ENCODE data around the gene SLC6A18.
A peak's percentile ranks its signal among the peaks of the same experiment; 100 is the strongest.

Gene SLC6A18

GRCh38 chr5:1178529-1179382, 46.4 kb upstream of the SLC6A18 start:
- DNase-seq = no peak

GRCh38 chr5:1179383-1179715, 45.8 kb upstream of the SLC6A18 start:
- peaks cover 27% of the 10 kb centered on the region for H3K4me1 Mint-ChIP-seq
- no peaks in the 10 kb centered on the region for H3K27me3 Mint-ChIP-seq (ENCODE audit: low read depth, poor library complexity)
- no peak overlapping the region for H3K27ac Mint-ChIP-seq
- H3K9me3 Mint-ChIP-seq = no peaks in the 10 kb centered on the region
- DNase-seq = no peak
- TF ChIP-seq, protein P1, sequence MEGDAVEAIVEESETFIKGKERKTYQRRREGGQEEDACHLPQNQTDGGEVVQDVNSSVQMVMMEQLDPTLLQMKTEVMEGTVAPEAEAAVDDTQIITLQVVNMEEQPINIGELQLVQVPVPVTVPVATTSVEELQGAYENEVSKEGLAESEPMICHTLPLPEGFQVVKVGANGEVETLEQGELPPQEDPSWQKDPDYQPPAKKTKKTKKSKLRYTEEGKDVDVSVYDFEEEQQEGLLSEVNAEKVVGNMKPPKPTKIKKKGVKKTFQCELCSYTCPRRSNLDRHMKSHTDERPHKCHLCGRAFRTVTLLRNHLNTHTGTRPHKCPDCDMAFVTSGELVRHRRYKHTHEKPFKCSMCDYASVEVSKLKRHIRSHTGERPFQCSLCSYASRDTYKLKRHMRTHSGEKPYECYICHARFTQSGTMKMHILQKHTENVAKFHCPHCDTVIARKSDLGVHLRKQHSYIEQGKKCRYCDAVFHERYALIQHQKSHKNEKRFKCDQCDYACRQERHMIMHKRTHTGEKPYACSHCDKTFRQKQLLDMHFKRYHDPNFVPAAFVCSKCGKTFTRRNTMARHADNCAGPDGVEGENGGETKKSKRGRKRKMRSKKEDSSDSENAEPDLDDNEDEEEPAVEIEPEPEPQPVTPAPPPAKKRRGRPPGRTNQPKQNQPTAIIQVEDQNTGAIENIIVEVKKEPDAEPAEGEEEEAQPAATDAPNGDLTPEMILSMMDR (IDR thresholded peaks at IDR 0.05) = no peak
- H3K36me3 Mint-ChIP-seq (ENCODE audit: low read depth) = no peaks in the 10 kb centered on the region
- H3K4me3 Mint-ChIP-seq = no peak overlapping the region

More at GRCh38 chr5:1178529-1179382, 46.4 kb upstream of the SLC6A18 start:
- Mint-ChIP-seq H3K9me3 (no peaks in the 10 kb centered on the region), H3K4me1 (peaks cover 27% of the 10 kb centered on the region), H3K27me3 (ENCODE audit: low read depth, poor library complexity) (no peaks in the 10 kb centered on the region), H3K36me3 (ENCODE audit: low read depth) (no peaks in the 10 kb centered on the region), H3K4me3 (no peak overlapping the region), H3K27ac (peak overlapping the region; percentile 71)
- TF ChIP-seq, protein P1 (IDR thresholded peaks at IDR 0.05) = no peak

DNA sequence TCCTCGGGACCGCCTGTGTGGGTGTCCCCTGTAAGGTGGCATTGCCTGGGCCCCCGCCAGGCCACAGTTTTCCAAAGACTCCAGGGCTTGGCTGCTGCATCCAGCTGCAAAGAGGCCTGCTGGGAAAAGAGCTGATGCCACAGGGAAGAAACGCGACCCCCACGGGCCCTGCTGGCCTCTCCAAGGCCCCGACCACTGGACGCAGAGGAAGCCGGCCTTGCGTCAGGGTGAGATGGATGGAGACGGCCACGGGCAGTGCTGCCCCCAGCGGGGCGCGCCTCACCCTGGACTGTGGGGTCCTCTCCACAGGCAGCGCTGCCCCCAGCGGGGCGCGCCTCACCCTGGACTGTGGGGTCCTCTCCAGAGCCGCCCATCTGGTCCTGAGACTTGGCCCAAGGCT, 45.1 kb upstream of the SLC6A18 start:
- H3K4me1 Mint-ChIP-seq = peaks cover 27% of the 10 kb centered on the region
- no peak overlapping the region for H3K27ac Mint-ChIP-seq
- TF ChIP-seq, protein P1 (IDR thresholded peaks at IDR 0.05) = no peak
- DNase-seq = no peak
- H3K4me3 Mint-ChIP-seq = no peak overlapping the region
- no peaks in the 10 kb centered on the region for H3K36me3 Mint-ChIP-seq (ENCODE audit: low read depth)
- no peaks in the 10 kb centered on the region for H3K27me3 Mint-ChIP-seq (ENCODE audit: low read depth, poor library complexity)
- H3K9me3 Mint-ChIP-seq = no peaks in the 10 kb centered on the region

- H3K27me3 Mint-ChIP-seq (ENCODE audit: low read depth, poor library complexity) = no peaks in the 10 kb centered on the region
- no peaks in the 10 kb centered on the region for H3K36me3 Mint-ChIP-seq (ENCODE audit: low read depth)
- no peak overlapping the region for H3K27ac Mint-ChIP-seq
- H3K9me3 Mint-ChIP-seq = no peaks in the 10 kb centered on the region
- TF ChIP-seq, protein P1 (IDR thresholded peaks at IDR 0.05) = no peak
- DNase-seq = no peak
- H3K4me3 Mint-ChIP-seq = no peak overlapping the region
- H3K4me1 Mint-ChIP-seq = peaks cover 31% of the 10 kb centered on the region
Measured at GRCh38 chr5:1180841-1181271, 44.3 kb upstream of the SLC6A18 start.

GRCh38 chr5:1181451-1182359, 43.5 kb upstream of the SLC6A18 start:
- H3K4me1 Mint-ChIP-seq = peaks cover 40% of the 10 kb centered on the region
- no peak overlapping the region for H3K27ac Mint-ChIP-seq
- no peak for DNase-seq
- no peak overlapping the region for H3K4me3 Mint-ChIP-seq
- no peaks in the 10 kb centered on the region for H3K27me3 Mint-ChIP-seq (ENCODE audit: low read depth, poor library complexity)
- H3K9me3 Mint-ChIP-seq = no peaks in the 10 kb centered on the region
- TF ChIP-seq, protein P1 (IDR thresholded peaks at IDR 0.05) = no peak
- no peaks in the 10 kb centered on the region for H3K36me3 Mint-ChIP-seq (ENCODE audit: low read depth)

Data from nephron progenitor cell (in vitro differentiated cells).